ENCODE results near the gene ABHD5.

Gene ABHD5

GRCh38 chr3:43759297-43759782, 68.6 kb downstream of the ABHD5 start:
- no peak for DNase-seq

- no peak for DNase-seq
Measured at GRCh38 chr3:43759938-43760337, 69.2 kb downstream of the ABHD5 start.

- DNase-seq: no peak
Measured at GRCh38 chr3:43760938-43761337, 70.2 kb downstream of the ABHD5 start.

- no peak for DNase-seq
Measured at GRCh38 chr3:43762451-43762850, 71.7 kb downstream of the ABHD5 start.

GRCh38 chr3:43764056-43764455, 73.3 kb downstream of the ABHD5 start:
- DNase-seq: no peak

- no peak for DNase-seq
Measured at GRCh38 chr3:43764471-43764870, 73.7 kb downstream of the ABHD5 start.

GRCh38 chr3:43765521-43765971, 74.8 kb downstream of the ABHD5 start:
- DNase-seq: no peak

- no peak for DNase-seq
Measured at GRCh38 chr3:43766672-43767465, 76.1 kb downstream of the ABHD5 start.

- no peak for DNase-seq
Measured at GRCh38 chr3:43768381-43768973, 77.7 kb downstream of the ABHD5 start.

- DNase-seq: peak; percentile 74
Measured at GRCh38 chr3:43769097-43769884, 78.6 kb downstream of the ABHD5 start.

GRCh38 chr3:43769885-43770425, 79.2 kb downstream of the ABHD5 start:
- peak; percentile 22 for DNase-seq

- peak; percentile 33 for DNase-seq
Measured at GRCh38 chr3:43770426-43771103, 79.8 kb downstream of the ABHD5 start.

GRCh38 chr3:43771610-43772009, 80.9 kb downstream of the ABHD5 start:
- DNase-seq: no peak

GRCh38 chr3:43773273-43774094, 82.7 kb downstream of the ABHD5 start:
- DNase-seq: peak; percentile 23

- DNase-seq: no peak
Measured at GRCh38 chr3:43774799-43775198, 84.1 kb downstream of the ABHD5 start.

- DNase-seq: no peak
Measured at GRCh38 chr3:43776101-43776500, 85.4 kb downstream of the ABHD5 start.

- DNase-seq: no peak
Measured at GRCh38 chr3:43779850-43780249, 89.1 kb downstream of the ABHD5 start.

GRCh38 chr3:43782541-43782940, 91.8 kb downstream of the ABHD5 start:
- no peak for DNase-seq
